Neuronal stem cell (in vitro differentiated cells): ENCODE results near the gene OPRM1.

Source experiments
- DNase-seq: peaks from one replicate; pipeline ENCODE4 v3.0.0-alpha.2; 2013; ENCODE audit warnings: low spot score
- H2AFZ ChIP-seq: one replicate; pipeline ENCODE4 v1.6.1; 2013; ENCODE audit warnings: mild to moderate bottlenecking, low read length, inconsistent platforms
- H2AK5ac ChIP-seq: 2 replicates; pipeline ENCODE4 v1.6.1; 2013; ENCODE audit warnings: low read depth, mild to moderate bottlenecking, inconsistent platforms, low read length, moderate library complexity, mixed read lengths
- H2BK120ac ChIP-seq: 2 replicates; pipeline ENCODE4 v1.6.1; 2013; ENCODE audit warnings: low read depth, mild to moderate bottlenecking, inconsistent platforms, low read length, moderate library complexity, mixed read lengths
- H2BK12ac ChIP-seq: one replicate; pipeline ENCODE4 v1.6.1; 2013; ENCODE audit warnings: low read length, inconsistent platforms
- H2BK15ac ChIP-seq: 2 replicates; pipeline ENCODE4 v1.6.1; 2013; ENCODE audit warnings: mild to moderate bottlenecking, low read length, inconsistent platforms, mixed read lengths
- H2BK5ac ChIP-seq: one replicate; pipeline ENCODE4 v1.6.1; 2013; ENCODE audit warnings: inconsistent platforms, mild to moderate bottlenecking, low read length, moderate library complexity
- H3K14ac ChIP-seq: one replicate; pipeline ENCODE4 v1.6.1; 2013; ENCODE audit warnings: low read length, inconsistent platforms
- H3K18ac ChIP-seq: 2 replicates; pipeline ENCODE4 v1.6.1; 2013; ENCODE audit warnings: low read length, inconsistent platforms
- H3K23ac ChIP-seq: 2 replicates; pipeline ENCODE4 v1.6.1; 2013; ENCODE audit warnings: low read depth, mild to moderate bottlenecking, mixed read lengths, low read length, inconsistent platforms; ENCODE audit not compliant: poor library complexity
- H3K27ac ChIP-seq: replicated peaks from 3 replicates; pipeline ENCODE4 v1.5.1; 2013; ENCODE audit warnings: low read length, inconsistent platforms
- H3K27me3 ChIP-seq, 3 experiments: 2 replicates each; pipeline ENCODE4 v1.6.1; 2013; ENCODE audit warnings: low read length in 3 of 3, mild to moderate bottlenecking in 2 of 3, inconsistent platforms in 1 of 3, low read depth in 1 of 3, mixed read lengths in 1 of 3, moderate library complexity in 1 of 3; ENCODE audit not compliant: control insufficient read depth in 3 of 3, insufficient read depth in 3 of 3
- H3K36me3 ChIP-seq, 2 donors: replicated peaks in 1 of 2; 2 replicates each; pipeline ENCODE4 v1.6.1; 2013; ENCODE audit warnings: low read length in 2 of 2; ENCODE audit not compliant: control insufficient read depth in 2 of 2, insufficient read depth in 2 of 2
- H3K4ac ChIP-seq: 2 replicates; pipeline ENCODE4 v1.6.1; 2013; ENCODE audit warnings: inconsistent platforms, mild to moderate bottlenecking, low read length, moderate library complexity
- H3K4me1 ChIP-seq, 2 donors: 1 replicate in 1 of 2; 2 replicates in 1 of 2; pipeline ENCODE4 v1.6.1; 2013; ENCODE audit warnings: low read length in 2 of 2, low read depth in 1 of 2; ENCODE audit not compliant: control insufficient read depth in 2 of 2, insufficient read depth in 1 of 2
- H3K4me2 ChIP-seq: one replicate; pipeline ENCODE4 v1.6.1; 2013; ENCODE audit warnings: mild to moderate bottlenecking, low read length, inconsistent platforms; ENCODE audit not compliant: insufficient read depth, poor library complexity, severe bottlenecking
- H3K4me3 ChIP-seq, 2 donors: 2 replicates each; pipeline ENCODE4 v1.5.1; 2013; ENCODE audit warnings: low read length in 2 of 2, mild to moderate bottlenecking in 2 of 2, inconsistent platforms in 1 of 2, moderate library complexity in 1 of 2
- H3K79me1 ChIP-seq: one replicate; pipeline ENCODE4 v1.6.1; 2013; ENCODE audit warnings: low read depth, mild to moderate bottlenecking, inconsistent platforms, low read length, moderate library complexity
- H3K9ac ChIP-seq: one replicate; pipeline ENCODE4 v1.6.1; 2013; ENCODE audit warnings: mild to moderate bottlenecking, low read depth, low read length, inconsistent platforms; ENCODE audit not compliant: poor library complexity
- H3K9me3 ChIP-seq, 2 donors: replicated peaks in 1 of 2; 2 replicates each; pipeline versions ENCODE3 to v1.6.1; 2013; ENCODE audit warnings: low read length in 2 of 2, mild to moderate bottlenecking in 2 of 2, inconsistent platforms in 1 of 2, low read depth in 1 of 2, mixed read lengths in 1 of 2, moderate library complexity in 1 of 2; ENCODE audit not compliant: control insufficient read depth in 2 of 2, insufficient read depth in 1 of 2
- H4K8ac ChIP-seq: one replicate; pipeline ENCODE4 v1.6.1; 2013; ENCODE audit warnings: low read depth, mild to moderate bottlenecking, inconsistent platforms, low read length, moderate library complexity
- H4K91ac ChIP-seq: one replicate; pipeline ENCODE4 v1.6.1; 2013; ENCODE audit warnings: low read length, low read depth, mild to moderate bottlenecking, inconsistent platforms; ENCODE audit not compliant: poor library complexity
- WGBS, 2 donors: extraction: QIAGEN DNeasy Blood & Tissue Kit; methylation state at CpG; one replicate each; pipeline ENCODE4 v1.1.7; 2013; ENCODE audit warnings: missing lambda C conversion rate in 2 of 2, mixed read lengths in 1 of 2; ENCODE audit not compliant: insufficient read length in 2 of 2, insufficient replicate concordance in 1 of 2; ENCODE audit errors: extremely low coverage in 2 of 2; 5-methylcytosine and 5-hydroxymethylcytosine counted together

OPRM1 gene

DNA sequence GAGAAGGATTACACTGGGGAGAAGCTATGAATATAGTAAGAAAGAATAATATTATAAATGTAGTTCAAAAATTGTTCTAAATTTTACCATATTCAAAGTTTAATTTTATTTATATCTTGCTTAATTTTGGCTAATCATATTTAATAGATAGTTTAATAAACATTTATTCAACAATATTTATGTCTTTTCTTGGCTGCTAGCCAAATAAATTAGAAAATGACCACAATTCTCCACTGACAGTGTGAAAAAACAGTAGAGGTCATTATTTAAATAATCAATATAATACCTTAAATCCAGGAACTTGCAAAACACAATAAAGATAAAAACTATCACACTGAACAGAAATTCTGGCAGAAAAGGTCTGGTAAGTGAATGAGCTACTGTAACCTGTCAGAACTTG lies 171.6 kb downstream of the OPRM1 start:
- H3K4me1 ChIP-seq = no peaks in the 10 kb centered on the region

DNA sequence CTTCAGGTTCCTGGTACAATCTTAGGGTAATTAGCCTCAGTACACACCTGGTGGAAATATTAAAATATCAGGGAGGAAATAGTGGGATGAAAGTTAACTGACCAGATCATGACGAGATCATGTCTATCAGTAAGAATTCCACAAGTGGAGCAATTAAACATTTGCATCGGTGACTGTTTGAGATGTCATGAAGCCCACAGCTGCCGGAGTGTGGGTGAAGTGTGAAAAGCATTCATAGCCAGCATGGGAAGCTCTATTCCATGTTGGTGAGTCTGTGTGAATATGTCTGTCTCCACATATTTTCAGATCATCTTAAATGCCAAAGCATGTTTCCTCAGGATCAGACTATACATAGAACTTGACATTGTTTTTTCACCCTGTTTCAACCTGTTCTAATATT lies 174.7 kb downstream of the OPRM1 start:
- DNase-seq = no peak
- WGBS, 2 donors = no CpG with 5 or more reads among the region's 3 CpGs
- no peaks in the 10 kb centered on the region for H3K27me3 ChIP-seq
- no peak overlapping the region for H3K27ac ChIP-seq
- no peak overlapping the region for H3K4me3 ChIP-seq
- H3K9ac ChIP-seq = no peak overlapping the region
- no peak overlapping the region for H3K14ac ChIP-seq
- no peak overlapping the region for H3K23ac ChIP-seq
- no peak overlapping the region for H3K4ac ChIP-seq
- H2AK5ac ChIP-seq = no peak overlapping the region
- H2BK5ac ChIP-seq = no peak overlapping the region
- H2BK15ac ChIP-seq = no peak overlapping the region
- no peaks in the 10 kb centered on the region for H3K9me3 ChIP-seq
- H2BK120ac ChIP-seq = no peak overlapping the region
- H3K4me2 ChIP-seq = no peak overlapping the region
- no peaks in the 10 kb centered on the region for H3K36me3 ChIP-seq
- H3K4me1 ChIP-seq = peaks cover 0 to 2% of the 10 kb centered on the region in 2 donors
- no peak overlapping the region for H2AFZ ChIP-seq
- H4K91ac ChIP-seq = no peak overlapping the region
- no peaks in the 10 kb centered on the region for H3K79me1 ChIP-seq
- H4K8ac ChIP-seq = no peak overlapping the region
- H3K18ac ChIP-seq = no peak overlapping the region
- no peak overlapping the region for H2BK12ac ChIP-seq

More for the DNA sequence above, 171.6 kb downstream of the OPRM1 start:
- no peak overlapping the region for H2BK5ac ChIP-seq
- no peaks in the 10 kb centered on the region for H3K36me3 ChIP-seq
- no peaks in the 10 kb centered on the region for H3K9me3 ChIP-seq
- no peak overlapping the region for H2BK15ac ChIP-seq
- H3K4me2 ChIP-seq = no peak overlapping the region
- H3K18ac ChIP-seq = no peak overlapping the region
- no peak for DNase-seq
- H2AK5ac ChIP-seq = no peak overlapping the region
- H3K4ac ChIP-seq = no peak overlapping the region
- H3K9ac ChIP-seq = no peak overlapping the region
- no peak overlapping the region for H3K27ac ChIP-seq
- H2BK12ac ChIP-seq = no peak overlapping the region
- no peak overlapping the region for H3K14ac ChIP-seq
- no peaks in the 10 kb centered on the region for H3K27me3 ChIP-seq
- H3K4me3 ChIP-seq = no peak overlapping the region
- no peaks in the 10 kb centered on the region for H3K79me1 ChIP-seq
- no peak overlapping the region for H3K23ac ChIP-seq
- H4K8ac ChIP-seq = no peak overlapping the region
- no peak overlapping the region for H4K91ac ChIP-seq
- no peak overlapping the region for H2AFZ ChIP-seq
- H2BK120ac ChIP-seq = no peak overlapping the region

DNA sequence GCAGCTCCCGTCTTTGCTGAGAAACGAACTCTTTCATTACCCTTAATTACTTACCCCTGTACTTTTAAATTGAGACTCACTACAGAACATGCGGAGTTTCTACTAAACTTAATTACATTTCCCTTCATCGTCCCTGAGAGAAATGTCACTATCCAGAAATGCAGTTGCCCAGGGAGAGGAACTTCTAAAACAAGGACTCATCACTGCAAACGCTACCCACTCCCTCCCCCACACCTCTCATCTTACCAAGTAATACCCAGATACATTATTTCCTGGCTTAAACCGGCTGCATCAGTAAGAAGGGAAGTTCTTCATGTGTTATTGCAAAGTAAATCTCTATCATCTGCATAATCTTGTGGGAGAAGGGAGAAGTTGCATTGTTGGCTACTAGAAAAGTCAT lies 179.3 kb downstream of the OPRM1 start:
- H3K27me3 ChIP-seq = no peaks in the 10 kb centered on the region
- no CpG with 5 or more reads among the region's 6 CpGs for WGBS, 2 donors
- no peaks in the 10 kb centered on the region for H3K79me1 ChIP-seq
- H4K8ac ChIP-seq = no peak overlapping the region
- no peak overlapping the region for H3K18ac ChIP-seq
- no peak overlapping the region for H3K23ac ChIP-seq
- H2BK5ac ChIP-seq = no peak overlapping the region
- H3K27ac ChIP-seq = no peak overlapping the region
- no peak overlapping the region for H3K4me3 ChIP-seq
- H2AFZ ChIP-seq = no peak overlapping the region
- H3K4me1 ChIP-seq = peaks cover 0 to 8% of the 10 kb centered on the region in 2 donors
- H3K9me3 ChIP-seq = no peaks in the 10 kb centered on the region
- H2BK15ac ChIP-seq = no peak overlapping the region
- DNase-seq = no peak
- no peak overlapping the region for H3K14ac ChIP-seq
- no peak overlapping the region for H4K91ac ChIP-seq
- no peak overlapping the region for H2BK120ac ChIP-seq
- no peak overlapping the region for H2BK12ac ChIP-seq
- H3K9ac ChIP-seq = no peak overlapping the region
- no peak overlapping the region for H3K4me2 ChIP-seq
- H3K36me3 ChIP-seq = no peaks in the 10 kb centered on the region
- H2AK5ac ChIP-seq = no peak overlapping the region
- H3K4ac ChIP-seq = no peak overlapping the region

DNA sequence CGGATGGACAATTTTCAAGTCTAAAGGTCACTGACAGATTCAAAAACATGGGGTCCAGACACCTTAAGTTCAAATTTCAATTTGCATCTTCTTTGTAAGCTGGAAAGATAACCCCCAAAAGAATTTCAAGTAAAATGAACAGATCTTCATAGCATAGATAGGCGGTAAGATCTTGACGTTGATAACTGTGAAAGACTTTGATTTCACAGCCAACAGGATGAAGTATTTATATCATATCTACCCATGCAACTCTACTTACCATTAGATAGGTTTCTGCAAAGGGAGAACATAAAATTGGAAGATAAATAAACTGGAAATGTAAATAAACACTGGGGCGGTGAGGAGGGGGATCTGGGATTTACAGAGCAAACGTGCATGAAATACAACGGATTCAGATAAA lies 179.7 kb downstream of the OPRM1 start:
- Histone ChIP-seq H3K23ac (no peak overlapping the region), H2BK120ac (no peak overlapping the region), H2BK5ac (no peak overlapping the region), H3K4me2 (no peak overlapping the region), H3K4me1 (peaks cover 0 to 8% of the 10 kb centered on the region in 2 donors), H3K27me3 (no peaks in the 10 kb centered on the region), H2AK5ac (no peak overlapping the region), H3K9me3 (no peaks in the 10 kb centered on the region), H3K9ac (no peak overlapping the region), H3K18ac (no peak overlapping the region), H3K4me3 (no peak overlapping the region), H3K79me1 (no peaks in the 10 kb centered on the region), H3K36me3 (no peaks in the 10 kb centered on the region), H3K14ac (no peak overlapping the region), H2BK15ac (no peak overlapping the region), H3K27ac (no peak overlapping the region), H2BK12ac (no peak overlapping the region), H4K91ac (no peak overlapping the region), H2AFZ (no peak overlapping the region), H3K4ac (no peak overlapping the region), H4K8ac (no peak overlapping the region)
- no peak for DNase-seq
- WGBS, 2 donors = no CpG with 5 or more reads among the region's 6 CpGs
